GM18519 (cell line): ENCODE results near the gene ASIC3.
"Not testable (repeated sequence)": the region's sequence is repeated elsewhere in the genome, so short reads cannot be mapped to it uniquely, and the experiment has no call there.

Experiments used
- ATAC-seq: cut with Tn5 transposase; IDR thresholded peaks from one replicate; pipeline ENCODE4 v1.9.1; 2021; ENCODE audit warnings: mild to moderate bottlenecking, moderate library complexity; ENCODE audit not compliant: unreplicated experiment, low FRiP score

The ASIC3 gene

DNA sequence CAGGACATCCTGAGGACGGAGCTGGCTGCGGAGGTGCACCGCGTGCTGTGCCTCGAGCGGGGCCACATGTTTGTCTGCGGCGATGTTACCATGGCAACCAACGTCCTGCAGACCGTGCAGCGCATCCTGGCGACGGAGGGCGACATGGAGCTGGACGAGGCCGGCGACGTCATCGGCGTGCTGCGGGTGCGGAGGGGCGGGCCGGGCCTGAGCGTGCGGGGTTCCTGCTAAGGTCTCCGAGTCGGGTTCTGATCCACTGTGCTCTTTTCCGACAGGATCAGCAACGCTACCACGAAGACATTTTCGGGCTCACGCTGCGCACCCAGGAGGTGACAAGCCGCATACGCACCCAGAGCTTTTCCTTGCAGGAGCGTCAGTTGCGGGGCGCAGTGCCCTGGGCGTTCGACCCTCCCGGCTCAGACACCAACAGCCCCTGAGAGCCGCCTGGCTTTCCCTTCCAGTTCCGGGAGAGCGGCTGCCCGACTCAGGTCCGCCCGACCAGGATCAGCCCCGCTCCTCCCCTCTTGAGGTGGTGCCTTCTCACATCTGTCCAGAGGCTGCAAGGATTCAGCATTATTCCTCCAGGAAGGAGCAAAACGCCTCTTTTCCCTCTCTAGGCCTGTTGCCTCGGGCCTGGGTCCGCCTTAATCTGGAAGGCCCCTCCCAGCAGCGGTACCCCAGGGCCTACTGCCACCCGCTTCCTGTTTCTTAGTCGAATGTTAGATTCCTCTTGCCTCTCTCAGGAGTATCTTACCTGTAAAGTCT lies 34.4 kb upstream of the ASIC3 start:
- ATAC-seq = no peak

DNA sequence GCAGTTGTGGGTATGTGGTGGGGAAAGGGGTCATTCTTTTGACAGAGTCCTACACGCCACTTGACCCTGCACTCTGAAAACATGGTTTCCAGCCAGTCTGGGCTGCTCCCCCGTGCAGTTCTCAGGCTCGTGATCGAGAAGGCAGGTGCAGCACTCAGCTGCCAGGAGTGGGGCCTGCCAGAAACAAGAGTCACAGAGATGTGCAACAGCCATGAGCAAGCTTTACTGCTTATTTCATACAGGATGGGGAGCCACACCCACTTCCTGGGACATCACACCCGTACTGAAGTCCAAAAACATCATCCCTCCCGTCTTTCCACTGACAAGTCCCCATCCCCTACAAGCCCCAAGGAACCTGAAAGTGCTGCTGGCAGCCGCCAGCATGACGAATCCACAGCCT lies 33.4 kb upstream of the ASIC3 start:
- ATAC-seq = no peak

DNA sequence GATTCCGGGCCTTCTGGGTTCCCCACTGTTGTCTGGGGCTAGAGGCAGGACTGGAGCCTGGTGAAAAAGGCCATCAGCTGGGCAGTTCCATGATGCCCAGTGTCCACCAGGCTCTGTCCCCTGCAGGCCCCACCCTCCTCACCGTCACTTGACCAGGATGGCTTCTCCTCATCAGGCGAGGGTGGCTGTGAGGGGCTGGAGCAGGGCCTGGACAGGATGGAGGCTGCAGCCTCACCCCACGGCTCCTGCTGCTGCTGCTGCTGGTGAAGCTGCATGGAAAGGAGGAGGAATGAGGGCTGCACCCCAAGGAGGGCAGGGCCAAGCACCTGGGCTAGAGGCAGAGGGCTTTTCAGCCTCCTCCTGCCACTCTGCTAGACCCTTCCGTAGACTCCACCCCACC lies 32.4 kb upstream of the ASIC3 start:
- ATAC-seq = no peak

DNA sequence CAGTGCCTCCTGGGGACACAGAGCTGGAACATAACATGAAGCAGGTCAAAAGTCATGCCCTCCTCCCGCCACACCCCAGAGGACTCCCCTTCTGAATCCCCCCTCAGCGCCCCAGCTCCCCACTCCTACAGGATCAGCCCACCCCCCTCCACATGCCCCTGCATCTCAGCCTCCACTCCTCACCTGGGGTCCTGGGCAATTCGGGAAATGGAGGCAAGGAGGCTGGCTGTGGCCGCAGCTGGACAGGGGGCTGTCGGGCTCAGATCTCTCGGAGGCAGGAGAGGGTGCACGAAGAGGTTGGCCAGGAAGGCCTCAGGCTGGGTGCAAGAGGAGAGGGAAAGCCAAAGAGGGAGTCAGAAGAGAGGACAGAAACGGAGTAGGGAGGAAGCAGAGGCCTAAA lies 31.8 kb upstream of the ASIC3 start:
- no peak for ATAC-seq

DNA sequence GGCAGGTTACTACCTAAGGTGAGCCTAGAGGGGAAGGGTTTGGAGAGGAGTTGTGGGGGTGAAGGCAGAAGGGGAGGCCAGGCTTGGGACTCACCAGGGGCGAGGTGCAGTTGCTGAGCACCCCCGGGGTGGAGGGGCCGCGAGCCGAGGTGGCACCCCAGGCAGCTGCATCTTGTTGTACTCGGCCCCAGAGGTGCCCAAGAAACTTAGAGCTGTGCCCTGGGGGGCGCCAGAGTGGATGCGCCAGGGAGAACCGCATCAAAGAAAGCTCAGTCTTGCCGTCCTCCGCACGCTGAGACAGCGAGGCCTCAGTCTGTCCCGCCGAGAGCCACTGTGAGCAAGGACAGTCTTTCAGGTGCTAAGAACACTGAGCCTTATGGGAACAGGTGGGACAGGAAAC lies 31.4 kb upstream of the ASIC3 start:
- ATAC-seq = no peak

DNA sequence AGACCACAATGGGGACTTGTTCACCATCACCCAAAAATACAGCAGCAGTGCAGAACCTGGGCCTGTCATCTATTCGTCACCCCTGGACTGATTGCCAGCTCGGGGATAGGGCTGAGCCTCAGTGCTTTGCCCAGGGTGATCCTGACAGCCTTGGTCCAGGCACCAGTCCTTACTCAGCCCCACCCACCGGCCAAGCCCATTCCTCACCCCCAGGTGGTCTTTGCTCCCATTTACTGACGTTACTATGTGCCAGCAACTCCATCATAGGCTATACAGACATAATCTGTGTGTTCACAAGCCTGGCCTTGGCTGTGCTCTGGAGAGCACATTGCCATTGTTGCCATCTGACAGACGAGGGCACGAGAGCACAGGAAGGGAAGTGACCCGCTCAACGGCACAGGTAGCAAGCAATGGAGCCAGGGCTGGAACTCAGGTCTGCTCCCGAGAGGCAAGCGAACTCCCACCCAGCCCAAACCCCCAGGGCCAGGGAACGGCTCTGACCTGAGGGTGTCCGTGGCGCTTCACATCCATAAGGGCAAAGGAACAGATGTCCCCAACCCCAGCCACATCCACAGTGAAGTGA lies 30.9 kb upstream of the ASIC3 start:
- ATAC-seq = no peak

DNA sequence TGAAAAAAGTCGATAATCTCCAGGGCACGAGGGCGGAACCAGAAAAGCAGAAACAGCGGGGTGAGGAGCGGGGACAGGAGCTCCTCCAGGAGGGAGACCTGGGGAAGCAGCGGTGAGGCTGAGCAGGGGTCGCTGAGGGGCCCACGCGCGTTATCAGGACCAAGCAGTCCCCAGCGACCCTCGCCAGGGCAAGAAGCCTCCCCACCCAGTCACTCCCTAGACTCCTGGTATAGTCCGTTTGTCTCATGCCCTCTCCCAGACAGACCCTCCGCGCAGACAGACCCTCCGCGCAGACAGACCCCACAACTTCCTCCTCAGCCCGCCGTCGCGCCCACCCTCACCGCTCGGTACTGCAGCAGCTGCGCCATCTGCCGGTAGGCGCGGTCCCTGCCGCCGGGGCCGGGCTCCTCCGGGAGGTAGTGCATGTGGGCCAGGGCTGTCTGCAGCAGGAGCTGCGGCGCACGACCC lies 30.3 kb upstream of the ASIC3 start:
- ATAC-seq = no peak

DNA sequence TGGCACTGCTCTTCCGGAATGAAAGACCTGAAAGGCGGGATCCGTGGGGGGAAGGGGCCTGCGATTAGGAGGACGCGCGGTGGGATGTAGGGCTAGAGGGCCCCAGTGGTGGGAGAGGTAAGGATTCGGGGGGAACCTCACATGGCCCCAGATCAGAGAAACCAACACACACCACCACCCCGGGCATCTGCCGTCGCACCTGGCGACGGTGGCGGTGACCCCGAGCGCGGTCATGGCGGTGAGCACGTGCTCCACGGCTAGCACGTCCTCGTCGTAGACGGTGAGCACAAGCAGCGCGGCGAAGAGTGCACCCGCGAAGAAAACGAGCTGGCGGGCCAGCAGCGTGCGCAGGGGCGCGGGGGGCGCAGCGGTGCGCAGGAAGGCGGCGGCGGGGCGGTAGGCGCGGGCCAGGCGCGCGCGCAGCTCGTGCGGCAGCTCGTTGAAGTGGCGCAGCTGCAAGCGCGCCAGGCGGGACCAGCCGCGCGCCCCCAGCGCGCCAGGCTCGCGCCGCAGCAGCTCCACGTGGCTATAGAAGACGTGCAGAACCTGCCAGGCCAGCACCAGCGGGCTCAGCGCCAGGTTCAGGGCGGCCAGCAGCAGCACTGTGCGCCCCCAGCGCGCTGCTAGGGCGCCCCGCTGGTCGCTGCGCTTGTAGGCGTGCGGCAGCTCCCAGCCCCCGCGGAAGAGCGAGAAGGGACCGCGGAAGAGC lies 29.8 kb upstream of the ASIC3 start:
- ATAC-seq = no peak

DNA sequence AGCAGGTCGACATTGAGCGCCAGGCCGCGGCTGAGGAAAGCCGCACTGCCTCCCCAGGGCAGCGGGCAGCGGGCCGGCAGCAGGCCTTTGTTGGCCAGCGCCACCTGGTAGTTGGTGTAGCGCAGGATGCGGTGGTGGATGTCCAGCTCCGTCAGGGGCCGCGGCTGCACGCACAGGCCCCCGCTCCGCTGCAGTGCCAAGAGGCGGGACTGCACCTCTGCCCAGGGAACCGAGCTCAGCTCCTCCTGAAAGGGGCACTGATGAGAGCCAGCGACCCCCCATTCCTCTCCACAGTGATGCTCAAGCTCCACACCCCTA lies 29.2 kb upstream of the ASIC3 start:
- no peak for ATAC-seq

DNA sequence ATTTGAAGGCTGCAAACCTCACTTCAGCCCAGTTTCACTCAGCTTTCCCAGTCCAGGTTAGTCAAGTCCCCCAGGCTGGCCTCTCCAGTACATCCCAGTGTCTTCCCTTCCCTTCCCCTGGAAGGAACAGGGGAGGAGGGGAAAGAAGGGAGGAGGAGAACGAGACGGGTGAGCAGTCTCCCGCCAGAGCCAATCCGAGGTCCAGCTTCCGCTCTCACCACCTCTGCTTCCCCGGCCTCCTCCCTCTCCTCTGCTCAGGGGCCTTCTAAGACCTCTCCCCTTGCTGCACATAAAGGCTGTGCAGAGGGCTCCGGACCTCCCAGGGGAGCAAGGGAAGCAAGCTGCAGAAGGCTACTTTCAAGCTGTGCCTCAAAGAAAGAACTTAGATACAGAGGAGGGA lies 28.1 kb upstream of the ASIC3 start:
- no peak for ATAC-seq

DNA sequence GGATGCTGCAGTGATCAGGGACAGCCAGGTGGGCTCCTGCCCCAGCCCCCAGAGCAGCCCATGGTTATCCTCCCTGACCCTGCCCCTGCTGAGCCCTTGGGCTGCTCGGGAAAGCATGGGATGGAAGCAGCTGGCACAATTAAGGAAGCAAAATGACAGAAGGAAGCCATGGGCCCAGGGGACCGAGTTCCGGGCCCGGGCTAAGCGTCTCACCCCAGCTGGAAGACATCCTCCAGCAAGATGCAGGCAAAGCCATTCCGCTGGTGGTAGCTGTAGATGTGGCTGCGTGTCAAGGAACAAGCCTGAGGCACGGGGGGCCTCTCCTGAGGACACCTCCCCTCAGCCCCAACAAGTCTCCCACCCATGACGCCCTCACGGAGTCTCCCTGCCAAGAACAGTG lies 25.1 kb upstream of the ASIC3 start:
- ATAC-seq = no peak

DNA sequence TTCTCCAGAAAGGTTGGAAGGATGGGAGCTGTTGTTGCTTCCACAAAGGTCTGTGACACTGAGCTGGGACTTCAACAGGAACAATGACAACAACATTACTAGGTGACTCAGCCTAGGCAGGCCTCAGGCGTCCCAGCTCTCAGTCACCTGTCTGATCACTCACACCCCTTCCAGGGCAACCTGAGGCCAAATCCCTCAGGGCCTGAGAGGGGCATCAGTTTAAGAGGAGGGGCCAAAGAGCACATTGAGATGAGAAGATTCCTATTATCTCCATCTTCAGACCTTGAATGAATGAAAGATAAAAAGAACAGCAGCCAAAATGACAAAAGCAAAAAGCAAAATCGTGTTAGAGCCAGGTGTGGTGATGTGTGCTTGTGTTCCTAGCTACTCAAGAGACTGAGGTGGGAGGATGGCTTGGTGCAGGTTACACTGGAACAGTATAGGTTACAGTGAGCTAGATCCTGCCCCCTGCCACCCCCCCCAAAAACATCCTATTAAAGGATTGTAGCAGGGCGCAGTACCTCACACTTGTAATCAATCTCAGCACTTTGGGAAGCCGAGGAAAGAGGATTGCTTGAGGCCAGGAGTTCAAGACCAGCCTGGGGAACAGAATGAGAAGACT lies 23.8 kb upstream of the ASIC3 start, which contains the start of gene ATG9B:
TSS of gene ATG9B (minus strand) at position 60 of the 622 bp plus-strand sequence. CDS start 71 bp downstream, outside the sequence.
- no peak for ATAC-seq

DNA sequence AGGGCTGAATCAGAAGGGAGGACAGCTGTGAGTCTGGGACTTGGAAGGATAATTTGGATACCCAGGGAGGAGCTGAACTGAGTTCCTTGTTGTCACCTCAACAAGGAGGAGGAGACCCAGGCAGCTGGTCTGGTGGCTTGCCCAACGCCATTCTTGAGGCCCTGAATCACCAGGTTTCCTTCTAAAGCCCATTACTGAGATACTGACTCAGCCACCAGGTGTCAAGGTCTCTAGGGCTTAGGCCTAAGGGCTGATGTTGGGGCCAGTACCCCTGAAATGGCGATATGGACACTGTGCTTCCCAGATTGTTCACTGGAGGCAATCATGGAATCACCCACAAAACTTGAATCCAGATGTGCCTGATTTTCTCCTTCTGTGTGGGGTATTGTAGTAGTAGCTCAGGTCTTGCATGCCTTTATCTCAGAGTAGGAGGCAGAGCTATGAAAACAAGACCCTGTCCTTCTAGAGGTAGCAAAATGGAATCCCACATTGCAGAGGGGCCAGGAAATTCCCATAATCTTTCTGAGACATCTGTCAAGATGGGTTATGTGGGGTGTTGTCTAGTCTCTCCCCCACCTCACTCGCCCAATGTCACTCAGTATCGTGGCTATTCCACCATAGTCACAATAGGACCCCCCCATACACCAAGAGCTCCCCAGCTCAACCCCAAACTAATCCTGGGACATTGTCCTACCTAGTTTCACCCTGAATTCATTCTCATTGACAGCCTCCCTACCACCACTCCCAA lies 22.2 kb upstream of the ASIC3 start:
- ATAC-seq = no peak

DNA sequence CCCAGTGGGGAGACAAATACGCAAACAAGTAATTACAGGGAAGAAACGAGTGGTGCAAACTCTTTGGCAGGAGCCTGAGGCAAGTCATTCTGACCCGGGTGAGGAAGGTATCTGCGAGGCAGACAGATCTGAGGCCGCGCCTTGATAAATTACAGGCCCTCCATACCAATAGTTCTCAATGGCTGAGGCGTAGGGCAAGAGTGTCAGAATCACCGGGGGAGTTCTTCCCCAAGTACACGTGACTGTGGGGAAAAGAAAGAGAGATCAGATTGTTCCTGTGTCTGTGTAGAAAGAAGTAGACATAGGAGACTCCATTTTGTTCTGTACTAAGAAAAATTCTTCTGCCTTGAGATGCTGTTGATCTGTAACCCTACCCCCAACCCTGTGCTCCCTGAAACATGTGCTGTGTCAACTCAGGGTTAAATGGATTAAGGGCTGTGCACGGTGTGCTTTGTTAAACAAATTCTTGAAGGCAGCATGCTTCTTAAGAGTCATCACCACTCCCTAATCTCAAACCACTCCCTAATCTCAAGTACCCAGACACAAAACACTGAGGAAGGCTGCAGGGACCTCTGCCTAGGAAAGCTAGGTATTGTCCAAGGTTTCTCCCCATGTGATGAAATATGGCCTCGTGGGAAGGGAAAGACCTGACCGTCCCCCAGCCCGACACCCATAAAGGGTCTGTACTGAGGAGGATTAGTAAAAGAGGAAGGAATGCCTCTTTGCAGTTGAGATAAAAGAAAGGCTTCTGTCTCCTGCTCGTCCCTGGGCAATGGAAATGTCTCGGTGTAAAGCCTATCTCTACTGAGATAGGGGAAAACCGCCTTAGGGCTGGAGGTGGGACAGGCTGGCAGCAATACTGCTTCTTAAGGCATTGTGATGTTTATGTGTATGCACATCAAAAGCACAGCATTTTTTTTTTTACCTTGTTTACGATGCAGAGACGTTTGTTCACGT lies 21.3 kb upstream of the ASIC3 start:
- ATAC-seq = not testable (repeated sequence)

DNA sequence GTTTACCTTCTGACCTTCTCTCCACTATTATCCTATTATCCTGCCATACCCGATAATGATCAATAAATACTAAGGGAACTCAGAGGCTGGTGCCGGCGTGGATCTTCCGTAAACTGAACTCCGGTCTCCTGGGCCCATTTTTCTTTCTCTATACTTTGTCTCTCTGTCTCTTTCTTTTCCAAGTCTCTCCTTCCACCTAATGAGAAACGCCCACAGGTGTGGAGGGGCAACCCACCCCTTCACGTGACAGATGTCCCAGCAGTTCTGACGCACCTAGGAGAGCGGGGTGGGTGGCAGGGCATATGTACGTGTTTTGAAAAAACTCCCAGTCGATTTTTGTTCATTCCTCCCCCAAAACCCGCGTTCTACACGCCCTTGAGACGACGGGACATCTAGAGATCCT lies 20.6 kb upstream of the ASIC3 start:
- ATAC-seq = not testable (repeated sequence)

DNA sequence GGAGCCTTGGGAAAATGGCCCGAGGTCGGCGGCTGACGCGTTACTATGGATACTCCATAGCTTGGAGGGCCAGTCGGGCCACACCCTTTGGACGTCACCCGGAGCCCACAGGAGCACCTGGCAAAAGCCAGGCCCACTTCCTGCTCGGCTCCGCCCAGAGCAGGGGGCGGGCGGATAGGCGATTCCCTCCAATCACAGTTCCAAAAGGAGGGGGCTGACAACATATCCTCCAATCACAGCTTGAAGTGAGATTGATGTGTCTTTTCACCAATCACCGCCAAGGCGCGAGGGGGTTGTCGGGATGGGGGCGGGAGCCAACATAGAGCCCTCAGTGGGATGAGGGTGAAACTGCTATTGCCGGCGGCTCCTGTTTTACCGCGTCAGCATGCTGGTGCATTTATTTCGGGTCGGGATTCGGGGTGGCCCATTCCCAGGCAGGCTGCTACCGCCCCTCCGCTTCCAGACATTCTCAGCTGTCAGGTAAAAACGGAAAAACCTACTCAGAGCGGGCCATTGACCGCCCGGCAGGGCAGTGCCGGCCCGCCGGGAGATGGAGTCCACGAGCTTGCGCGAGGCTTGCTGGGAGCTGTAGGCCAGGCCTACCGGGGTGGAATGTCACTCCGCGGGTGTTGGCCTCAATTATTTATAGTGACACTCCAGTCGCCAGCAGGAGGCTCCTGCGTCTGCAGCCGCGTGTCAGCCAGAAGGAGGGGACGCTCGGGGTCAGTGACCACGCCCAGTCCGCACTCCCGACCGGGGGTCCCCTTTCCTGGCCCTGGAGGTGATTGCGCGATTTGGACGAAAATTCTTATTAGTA lies 20.0 kb upstream of the ASIC3 start, which contains the start of gene ABCB8:
TSS of gene ABCB8 (plus strand) at position 320 of the 817 bp plus-strand sequence. CDS start at position 386, 66 bp downstream.
- ATAC-seq = peak; percentile 96

DNA sequence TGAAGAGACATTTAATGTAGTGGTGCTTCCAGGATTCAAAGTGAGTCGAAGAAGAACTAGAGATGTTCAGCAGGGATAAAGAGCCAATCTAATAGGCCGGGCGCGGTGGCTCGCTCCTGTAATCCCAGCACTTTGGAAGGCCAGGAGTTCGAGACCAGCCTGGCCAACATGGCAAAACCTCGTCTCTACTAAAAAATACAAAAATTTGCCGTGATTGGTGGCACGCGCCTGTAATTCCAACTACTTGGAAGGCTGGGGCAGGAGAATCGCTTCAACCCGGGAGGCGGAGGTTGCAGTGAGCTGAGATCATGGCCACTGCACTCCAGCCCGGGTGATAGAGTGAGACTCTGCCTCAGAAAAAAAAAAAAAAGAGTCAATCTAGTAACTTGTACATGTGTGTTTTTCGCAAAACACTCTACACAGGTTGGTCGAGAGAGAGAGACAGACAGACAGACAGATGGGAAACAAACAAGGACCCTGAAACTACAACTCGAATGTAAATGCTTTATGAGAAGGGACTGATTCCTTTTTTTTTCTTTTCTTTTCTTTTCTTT lies 19.3 kb upstream of the ASIC3 start:
- ATAC-seq = no peak

DNA sequence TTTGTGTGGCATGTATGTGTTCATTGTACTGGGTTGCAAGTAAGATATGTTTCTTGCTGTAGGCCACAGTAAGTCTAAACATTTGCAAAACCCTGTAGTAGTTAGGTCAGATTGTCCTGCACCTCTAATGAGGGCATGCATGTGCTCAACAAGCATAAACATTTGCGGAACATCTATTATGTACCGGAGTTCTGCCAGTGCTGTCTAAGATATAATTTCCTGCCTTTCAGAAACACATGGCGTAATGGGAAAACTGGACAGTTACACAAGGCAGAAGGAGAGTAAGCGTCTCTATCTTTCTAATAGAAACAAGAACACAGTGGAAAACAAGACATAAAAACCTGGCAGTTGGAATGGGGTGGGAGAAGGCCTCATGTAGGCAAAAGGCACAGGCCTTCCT lies 17.3 kb upstream of the ASIC3 start:
- ATAC-seq = no peak
